ENCODE data around the gene ZBTB7C. TPM values are rescaled to one million over a fixed set of nuclear protein-coding genes. Genes with fewer than 3 reads are reported as not detected.
A peak's percentile ranks its signal among the peaks of the same experiment; 100 is the strongest.

ZBTB7C gene
- polyA plus RNA-seq, 1 donor (not counting 4 experiments of a cell fraction or from before 2014, with no cell fraction given) = 0.58 TPM

DNA sequence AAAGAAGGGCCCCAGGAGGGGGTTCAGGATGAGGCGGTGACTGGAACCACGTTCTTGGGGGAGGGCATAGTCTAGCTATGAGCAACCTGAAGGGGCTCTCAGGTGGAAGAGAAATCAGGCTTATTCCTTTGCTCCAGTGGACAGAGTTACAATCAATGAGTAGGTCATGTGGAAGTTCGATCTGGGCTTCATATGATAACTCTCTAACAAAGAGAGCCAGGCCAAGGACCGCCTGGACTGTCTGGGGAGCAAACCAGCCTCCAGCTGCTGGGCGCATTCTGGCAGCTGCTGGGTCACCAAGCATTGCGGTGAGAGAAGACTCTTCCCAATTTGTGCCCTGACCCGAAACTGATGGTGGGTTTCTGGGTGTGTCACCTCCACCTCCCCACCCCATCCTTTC lies 298.4 kb downstream of the ZBTB7C start:
- Histone ChIP-seq H2AFZ (ENCODE audit: control insufficient read depth, low read length) (no peak overlapping the region), H3K4me3 (ENCODE audit: control insufficient read depth in 2 of 3, extremely low read depth in 1 of 3, insufficient read depth in 2 of 3, low read depth in 1 of 3, low read length in 3 of 3) (no peak overlapping the region), H3K9me3 (ENCODE audit: control insufficient read depth, low read depth, low read length) (no peaks in the 10 kb centered on the region), H3K36me3 (ENCODE audit: control insufficient read depth in 2 of 2, extremely low read depth in 1 of 2, insufficient read depth in 2 of 2, low read length in 2 of 2) (no peaks in the 10 kb centered on the region), H3K4me1 (ENCODE audit: control insufficient read depth, extremely low read depth, insufficient read depth, low read length) (no peaks in the 10 kb centered on the region), H3K27me3 (ENCODE audit: control insufficient read depth, extremely low read depth, insufficient read depth, low read length) (peaks cover 27% of the 10 kb centered on the region), H3K9me1 (ENCODE audit: control insufficient read depth, extremely low read depth, insufficient read depth, low read length) (no peaks in the 10 kb centered on the region), H3K79me2 (ENCODE audit: control insufficient read depth, insufficient read depth, low read length) (no peaks in the 10 kb centered on the region), H4K20me1 (ENCODE audit: control insufficient read depth, extremely low read depth, insufficient read depth, low read length) (no peaks in the 10 kb centered on the region), H3K9ac (ENCODE audit: control insufficient read depth, extremely low read depth, insufficient read depth, low read length) (no peak overlapping the region), H3K27ac (ENCODE audit: control insufficient read depth, insufficient read depth, low read length) (no peak overlapping the region), H3K4me2 (ENCODE audit: control insufficient read depth, extremely low read depth, insufficient read depth, low read depth, low read length) (no peak overlapping the region)
- dilution Hi-C loops (cut with MboI; ENCODE audit: extremely low pct_ligation_motif_present, low sequenced_read_pairs) = no loop called here
- TF ChIP-seq, protein P1, sequence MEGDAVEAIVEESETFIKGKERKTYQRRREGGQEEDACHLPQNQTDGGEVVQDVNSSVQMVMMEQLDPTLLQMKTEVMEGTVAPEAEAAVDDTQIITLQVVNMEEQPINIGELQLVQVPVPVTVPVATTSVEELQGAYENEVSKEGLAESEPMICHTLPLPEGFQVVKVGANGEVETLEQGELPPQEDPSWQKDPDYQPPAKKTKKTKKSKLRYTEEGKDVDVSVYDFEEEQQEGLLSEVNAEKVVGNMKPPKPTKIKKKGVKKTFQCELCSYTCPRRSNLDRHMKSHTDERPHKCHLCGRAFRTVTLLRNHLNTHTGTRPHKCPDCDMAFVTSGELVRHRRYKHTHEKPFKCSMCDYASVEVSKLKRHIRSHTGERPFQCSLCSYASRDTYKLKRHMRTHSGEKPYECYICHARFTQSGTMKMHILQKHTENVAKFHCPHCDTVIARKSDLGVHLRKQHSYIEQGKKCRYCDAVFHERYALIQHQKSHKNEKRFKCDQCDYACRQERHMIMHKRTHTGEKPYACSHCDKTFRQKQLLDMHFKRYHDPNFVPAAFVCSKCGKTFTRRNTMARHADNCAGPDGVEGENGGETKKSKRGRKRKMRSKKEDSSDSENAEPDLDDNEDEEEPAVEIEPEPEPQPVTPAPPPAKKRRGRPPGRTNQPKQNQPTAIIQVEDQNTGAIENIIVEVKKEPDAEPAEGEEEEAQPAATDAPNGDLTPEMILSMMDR (optimal IDR thresholded peaks at IDR 0.05 in 1 of 3, IDR thresholded peaks at IDR 0.05 in 1 of 3, conservative IDR thresholded peaks at IDR 0.05 in 1 of 3; ENCODE audit: extremely low read depth in 1 of 3, insufficient read depth in 2 of 3, low read length in 3 of 3) = no peak
- TF ChIP-seq EZH2 (IDR thresholded peaks at IDR 0.05; ENCODE audit: low read length) = no peak
- DNase-seq (ENCODE audit: low read depth, low spot score) = no peak
- no peak for FAIRE-seq

DNA sequence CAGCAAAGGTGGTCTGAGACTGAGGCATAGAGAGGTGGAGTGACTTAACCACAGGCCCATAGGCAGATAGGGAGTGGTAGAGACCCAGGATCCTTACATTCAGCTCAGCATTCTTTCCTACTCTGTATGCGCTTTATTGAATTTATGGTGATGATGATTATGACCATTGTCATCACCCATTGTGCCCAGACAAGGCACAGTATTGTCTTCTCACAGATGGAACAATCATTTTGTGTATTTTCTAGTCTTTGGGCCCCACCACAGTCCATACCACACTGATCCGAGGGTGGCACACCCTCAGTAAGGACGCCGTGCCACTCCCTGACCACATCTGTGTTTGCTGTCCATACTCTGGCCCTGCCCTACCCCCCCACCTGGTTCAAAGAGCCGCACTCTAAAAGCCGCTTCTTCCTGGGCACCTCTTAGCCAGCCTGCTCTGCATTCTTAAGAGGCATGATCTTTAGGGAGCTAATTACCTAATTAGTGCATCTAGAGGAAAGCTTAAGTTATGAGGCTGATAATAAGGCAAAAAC lies 299.2 kb downstream of the ZBTB7C start:
- TF ChIP-seq, protein P1 (optimal IDR thresholded peaks at IDR 0.05 in 1 of 3, IDR thresholded peaks at IDR 0.05 in 1 of 3, conservative IDR thresholded peaks at IDR 0.05 in 1 of 3; ENCODE audit: extremely low read depth in 1 of 3, insufficient read depth in 2 of 3, low read length in 3 of 3) = no peak
- no peak for TF ChIP-seq EZH2 (IDR thresholded peaks at IDR 0.05; ENCODE audit: low read length)
- dilution Hi-C loops (cut with MboI; ENCODE audit: extremely low pct_ligation_motif_present, low sequenced_read_pairs) = no loop called here
- FAIRE-seq (no peak), DNase-seq (ENCODE audit: low read depth, low spot score) (peak; percentile 26)
- Histone ChIP-seq H3K36me3 (ENCODE audit: control insufficient read depth in 2 of 2, extremely low read depth in 1 of 2, insufficient read depth in 2 of 2, low read length in 2 of 2) (no peaks in the 10 kb centered on the region), H3K4me2 (ENCODE audit: control insufficient read depth, extremely low read depth, insufficient read depth, low read depth, low read length) (no peak overlapping the region), H2AFZ (ENCODE audit: control insufficient read depth, low read length) (no peak overlapping the region), H3K4me3 (ENCODE audit: control insufficient read depth in 2 of 3, extremely low read depth in 1 of 3, insufficient read depth in 2 of 3, low read depth in 1 of 3, low read length in 3 of 3) (no peak overlapping the region), H3K4me1 (ENCODE audit: control insufficient read depth, extremely low read depth, insufficient read depth, low read length) (no peaks in the 10 kb centered on the region), H4K20me1 (ENCODE audit: control insufficient read depth, extremely low read depth, insufficient read depth, low read length) (no peaks in the 10 kb centered on the region), H3K79me2 (ENCODE audit: control insufficient read depth, insufficient read depth, low read length) (no peaks in the 10 kb centered on the region), H3K27me3 (ENCODE audit: control insufficient read depth, extremely low read depth, insufficient read depth, low read length) (peaks cover 27% of the 10 kb centered on the region), H3K9me3 (ENCODE audit: control insufficient read depth, low read depth, low read length) (no peaks in the 10 kb centered on the region), H3K9me1 (ENCODE audit: control insufficient read depth, extremely low read depth, insufficient read depth, low read length) (no peaks in the 10 kb centered on the region), H3K27ac (ENCODE audit: control insufficient read depth, insufficient read depth, low read length) (no peak overlapping the region), H3K9ac (ENCODE audit: control insufficient read depth, extremely low read depth, insufficient read depth, low read length) (no peak overlapping the region)
